ENCODE measurements around the gene AGO3.

The AGO3 gene

DNA sequence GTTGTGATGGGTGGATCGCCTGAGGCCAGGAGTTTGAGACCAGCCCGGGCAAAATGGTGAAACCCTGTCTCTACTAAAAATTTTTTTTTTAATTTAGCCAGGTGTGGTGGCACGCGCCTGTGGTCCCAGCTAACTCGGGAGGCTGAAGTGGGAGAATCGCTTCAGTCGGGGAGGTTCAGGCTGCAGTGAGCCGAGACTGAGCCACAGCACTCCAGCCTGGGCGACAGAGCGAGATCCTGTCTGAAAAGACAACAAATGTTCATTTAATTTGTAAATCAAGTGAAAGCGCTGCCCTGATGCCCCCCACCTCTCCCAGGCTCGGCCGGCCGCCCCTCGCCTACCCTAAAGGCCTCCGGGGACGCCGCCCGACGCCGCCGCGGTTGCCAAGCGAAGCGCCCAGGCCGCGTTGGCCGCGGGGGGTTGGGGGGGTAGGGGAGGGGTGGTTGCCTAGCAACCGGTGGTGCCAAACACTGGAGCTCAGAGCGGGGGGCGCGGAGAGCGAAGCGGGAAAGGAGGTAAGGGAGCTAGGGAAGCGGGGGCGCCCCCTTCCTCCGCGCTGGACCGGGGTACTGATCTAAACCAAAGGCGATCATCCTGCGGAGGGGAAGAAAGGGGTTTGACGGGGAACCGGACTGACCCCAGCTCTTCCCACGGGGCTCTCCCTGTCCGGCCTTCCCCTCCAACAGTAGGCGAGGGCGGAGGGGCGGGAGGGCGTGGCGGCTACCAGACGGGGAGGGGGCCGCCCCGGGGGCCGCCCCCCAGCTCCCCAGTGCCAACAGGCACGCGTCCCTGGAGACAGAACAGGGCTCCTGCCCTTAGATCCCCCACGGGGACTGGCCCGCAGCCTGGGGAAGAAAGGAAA, 153.0 kb downstream of the AGO3 start, which contains the start of gene TEKT2:
TEKT2 (plus strand) TSS at position 460 of the 862 bp plus-strand sequence. CDS start 828 bp downstream, outside the sequence.
- DNase-seq (ENCODE audit: low read depth, low spot score), result no peak

DNA sequence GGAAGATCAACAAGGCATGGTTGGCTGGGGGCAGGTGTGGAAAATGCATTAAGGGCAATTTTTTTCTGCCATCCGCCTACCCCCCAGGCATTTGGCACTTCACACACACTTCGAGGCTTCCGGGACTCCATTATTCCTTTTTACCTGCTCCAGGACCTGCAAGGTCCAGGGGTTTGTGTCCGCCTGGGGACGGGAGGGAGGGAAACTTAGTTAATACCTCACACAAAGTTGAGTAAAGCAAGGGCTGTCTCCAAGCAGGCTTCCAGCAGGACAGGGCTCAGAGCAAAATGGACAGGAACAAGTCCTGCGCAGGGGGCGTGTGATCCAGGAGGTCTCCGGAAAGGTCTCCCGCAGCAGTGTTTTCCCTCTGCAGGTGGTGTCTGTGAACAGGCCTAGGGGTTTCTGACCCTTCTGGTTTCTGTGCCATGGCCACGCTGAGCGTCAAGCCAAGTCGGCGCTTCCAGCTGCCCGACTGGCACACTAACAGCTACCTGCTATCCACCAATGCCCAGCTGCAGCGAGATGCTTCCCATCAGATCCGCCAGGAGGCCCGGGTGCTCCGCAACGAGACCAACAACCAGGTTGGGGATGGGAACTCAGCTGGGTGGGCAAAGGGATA, 153.7 kb downstream of the AGO3 start:
- DNase-seq (ENCODE audit: low read depth, low spot score), result no peak

DNA sequence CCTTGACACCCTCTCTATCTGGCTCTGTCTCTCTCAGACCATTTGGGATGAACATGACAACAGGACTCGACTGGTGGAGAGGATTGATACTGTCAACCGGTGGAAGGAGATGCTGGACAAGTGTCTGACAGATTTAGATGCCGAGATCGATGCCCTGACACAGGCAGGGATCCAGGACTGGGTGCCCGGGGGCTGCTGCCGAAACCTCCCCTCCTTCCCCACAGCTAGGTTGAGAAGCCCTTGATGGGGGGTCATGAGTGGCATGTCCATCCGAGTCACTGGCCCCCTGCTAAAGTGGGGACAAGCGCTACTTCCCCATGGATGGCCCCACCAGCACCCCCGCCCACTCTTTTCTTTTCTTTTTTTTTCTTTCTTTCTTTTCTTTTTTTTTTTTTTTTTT, 154.2 kb downstream of the AGO3 start:
- no peak for DNase-seq (ENCODE audit: low read depth, low spot score)

DNA sequence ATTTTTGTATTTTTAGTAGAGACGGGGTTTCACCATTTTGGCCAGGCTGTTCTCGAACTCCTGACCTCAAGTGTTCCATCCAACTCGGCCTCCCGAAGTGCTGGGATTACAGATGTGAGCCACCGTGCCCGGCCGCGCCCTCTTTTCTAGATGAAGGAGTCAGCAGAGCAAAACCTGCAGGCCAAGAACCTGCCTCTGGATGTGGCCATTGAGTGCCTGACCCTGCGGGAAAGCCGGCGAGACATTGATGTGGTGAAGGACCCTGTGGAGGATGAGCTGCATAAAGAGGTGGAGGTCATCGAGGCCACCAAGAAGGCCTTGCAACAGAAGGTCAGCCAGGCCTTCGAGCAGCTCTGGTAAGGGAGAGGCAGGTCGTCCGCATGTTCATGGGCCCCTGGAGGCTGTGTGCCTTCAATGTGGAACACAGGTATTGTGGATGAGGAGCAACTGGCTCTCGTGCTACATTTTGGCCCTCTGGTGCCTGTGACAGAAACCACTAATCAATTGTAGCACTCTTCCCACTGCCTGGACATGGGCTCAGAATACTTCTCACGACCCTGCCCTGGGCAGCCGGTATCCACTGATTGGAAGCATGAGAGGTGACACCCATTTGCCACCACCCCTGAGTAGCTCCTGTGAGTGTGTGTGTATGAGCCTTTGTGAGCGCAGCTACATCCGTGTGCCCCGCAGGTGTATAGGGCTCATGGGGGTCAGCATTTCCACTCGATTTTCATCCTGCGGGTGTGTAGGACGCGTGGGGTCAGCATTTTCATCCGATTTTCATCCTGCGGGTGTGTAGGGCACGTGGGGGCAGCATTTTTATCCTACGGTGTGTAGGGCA, 155.0 kb downstream of the AGO3 start:
- no peak for DNase-seq (ENCODE audit: low read depth, low spot score)

DNA sequence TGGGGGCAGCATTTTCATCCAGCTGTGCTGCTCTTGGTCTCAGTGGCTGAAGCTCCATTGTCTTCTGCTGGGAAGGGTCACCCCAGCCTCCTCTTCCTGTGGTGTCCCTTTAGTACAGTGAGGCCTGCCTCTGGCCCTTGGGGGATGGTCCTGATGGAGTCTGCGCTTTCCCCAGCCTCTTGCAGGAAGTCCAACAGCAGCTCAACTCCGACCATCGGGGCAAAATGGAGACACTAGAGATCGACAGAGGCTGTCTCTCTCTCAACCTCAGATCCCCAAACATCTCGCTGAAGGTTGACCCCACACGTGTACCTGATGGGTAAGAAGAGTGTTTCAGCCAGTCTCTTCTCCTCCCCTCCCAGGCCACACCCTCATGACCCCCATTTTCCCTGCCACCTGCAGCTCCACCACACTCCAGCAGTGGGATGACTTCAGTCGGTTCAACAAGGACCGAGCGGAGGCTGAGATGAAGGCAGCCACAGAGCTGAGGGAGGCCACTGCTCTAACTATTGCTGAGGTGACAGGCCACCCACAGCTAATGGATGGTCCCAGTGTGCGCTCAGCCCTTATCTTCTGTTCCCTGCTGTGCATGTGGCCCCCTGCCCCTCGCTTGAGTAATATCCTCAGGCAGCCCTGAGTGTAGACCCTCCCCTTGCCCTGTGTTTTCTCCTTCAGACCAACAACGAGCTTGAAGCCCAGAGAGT, 155.8 kb downstream of the AGO3 start:
- no peak for DNase-seq (ENCODE audit: low read depth, low spot score)

DNA sequence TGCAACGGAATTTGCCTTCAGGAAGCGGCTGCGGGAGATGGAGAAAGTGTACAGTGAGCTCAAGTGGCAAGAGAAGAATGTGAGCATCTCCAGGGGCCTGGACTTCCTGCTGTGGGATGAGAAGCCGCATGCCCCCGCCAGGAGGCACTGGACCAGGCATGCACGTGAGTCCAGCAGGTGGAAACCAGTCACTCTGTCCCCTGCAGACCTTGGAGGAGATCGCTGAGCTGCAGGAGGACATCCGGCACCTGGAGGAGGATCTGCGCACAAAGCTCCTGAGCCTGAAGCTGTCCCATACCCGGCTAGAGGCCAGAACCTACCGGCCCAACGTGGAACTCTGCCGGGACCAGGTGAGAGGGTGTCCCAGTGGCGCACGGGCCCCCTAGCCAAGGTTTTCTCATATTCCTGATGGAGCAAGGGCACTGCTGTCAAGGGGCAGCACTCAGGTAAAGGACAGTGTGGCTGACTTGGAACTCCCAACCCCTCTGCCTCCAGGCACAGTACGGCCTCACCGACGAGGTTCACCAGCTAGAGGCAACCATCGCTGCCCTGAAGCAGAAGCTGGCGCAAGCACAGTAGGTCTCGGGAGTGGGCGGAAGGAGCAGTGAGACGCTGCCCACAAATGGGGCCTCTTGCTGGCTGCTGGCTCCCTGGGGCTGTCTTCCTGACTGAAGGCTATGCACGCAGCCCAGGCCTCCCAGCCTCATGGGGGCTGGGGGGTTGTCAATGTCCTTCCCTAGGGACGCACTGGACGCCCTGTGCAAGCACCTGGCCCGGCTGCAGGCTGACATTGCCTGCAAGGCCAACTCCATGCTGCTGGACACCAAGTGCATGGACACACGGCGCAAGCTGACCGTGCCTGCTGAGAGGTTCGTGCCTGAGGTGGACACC, 156.6 kb downstream of the AGO3 start:
- no peak for DNase-seq (ENCODE audit: low read depth, low spot score)

DNA sequence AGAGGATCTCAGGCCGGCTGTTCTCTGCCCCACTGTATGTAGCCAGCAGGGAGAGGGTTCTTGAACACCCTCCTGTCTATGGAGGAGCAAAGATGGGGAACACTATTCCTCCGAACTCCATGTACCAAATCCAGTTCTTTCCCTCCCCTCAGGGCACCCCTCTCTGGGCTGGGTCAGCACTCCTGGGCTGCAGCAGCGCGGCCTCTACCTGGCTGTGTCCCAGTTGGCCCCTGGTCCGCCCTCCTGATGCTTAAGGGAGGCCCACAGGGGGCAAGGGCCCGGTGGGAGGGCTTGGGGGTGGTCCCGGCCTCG, 157.3 kb downstream of the AGO3 start:
- DNase-seq (ENCODE audit: low read depth, low spot score), result no peak

DNA sequence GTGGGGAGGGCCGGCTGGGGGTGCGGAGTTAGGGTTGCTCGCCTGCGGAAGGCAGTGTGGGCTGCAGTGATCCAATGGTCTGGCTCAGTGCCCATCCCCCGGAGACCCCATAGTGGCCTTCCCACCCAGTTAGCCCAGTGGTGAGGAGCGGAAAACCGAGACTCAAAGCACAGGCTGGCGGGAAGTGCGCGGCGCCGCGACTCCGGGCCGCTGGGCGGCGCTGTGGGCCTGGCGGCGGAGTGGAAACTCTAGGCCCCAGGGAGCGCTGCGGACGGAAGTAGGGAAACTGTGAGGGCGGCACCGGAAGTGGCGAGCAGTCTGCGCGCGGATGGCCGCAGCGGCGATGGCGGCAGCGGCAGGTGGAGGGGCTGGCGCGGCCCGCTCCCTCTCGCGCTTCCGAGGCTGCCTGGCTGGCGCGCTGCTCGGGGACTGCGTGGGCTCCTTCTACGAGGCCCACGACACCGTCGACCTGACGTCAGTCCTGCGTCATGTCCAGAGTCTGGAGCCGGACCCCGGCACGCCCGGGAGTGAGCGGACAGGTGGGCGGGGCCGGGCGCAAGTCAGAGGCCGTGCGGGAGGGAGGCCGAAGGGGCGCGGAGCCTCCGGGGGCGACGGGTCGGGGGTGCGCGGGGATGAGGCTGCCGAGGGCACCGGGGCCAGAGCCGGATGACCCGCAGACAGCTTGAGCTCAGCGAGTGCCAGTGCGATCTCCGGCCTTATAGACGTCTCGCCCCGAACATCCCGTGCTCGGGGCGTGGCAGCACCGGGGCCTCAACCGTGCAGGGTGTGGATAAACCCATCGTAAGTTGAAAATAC, 157.9 kb downstream of the AGO3 start, which contains the start of gene ADPRS:
ADPRS (plus strand) TSS at position 316 of the 816 bp plus-strand sequence; CDS start at position 329, 13 bp downstream.
- DNase-seq (ENCODE audit: low read depth, low spot score), result peak; percentile 76

DNA sequence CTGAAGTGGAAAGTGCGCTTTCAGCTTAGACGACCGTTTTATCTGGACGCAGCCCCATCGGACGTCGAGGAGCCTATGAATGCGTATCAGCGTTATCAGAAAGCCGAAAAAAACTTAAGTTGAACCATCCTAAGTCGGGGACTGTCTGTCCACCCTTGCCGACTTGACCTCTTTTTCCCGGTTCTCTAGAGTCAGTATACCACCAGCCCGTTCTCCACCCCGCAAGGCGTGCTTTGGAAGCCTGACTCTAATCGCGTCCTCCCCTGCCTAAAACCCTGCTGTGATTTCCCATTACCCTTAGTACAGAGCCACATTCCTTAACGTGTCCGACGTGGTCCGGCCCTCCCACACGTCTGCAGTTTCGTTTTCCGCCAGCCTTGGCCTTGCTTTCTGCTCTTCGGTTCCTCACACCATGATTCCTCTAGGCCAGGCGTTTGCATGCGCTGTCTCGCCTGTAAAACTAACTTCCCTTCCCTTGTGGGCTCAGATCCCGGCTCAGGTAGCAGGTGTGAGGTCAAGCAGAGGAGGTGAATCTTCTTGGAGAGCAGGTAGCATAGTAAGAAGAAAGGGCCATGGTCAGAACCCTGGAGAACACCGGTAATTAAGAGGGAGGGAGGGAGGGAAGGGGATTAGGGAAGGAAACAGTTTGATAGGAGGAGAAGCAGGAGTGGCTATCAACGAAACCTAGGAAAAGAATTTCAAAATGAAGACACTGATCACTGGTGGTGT, 158.7 kb downstream of the AGO3 start:
- DNase-seq (ENCODE audit: low read depth, low spot score), result no peak

DNA sequence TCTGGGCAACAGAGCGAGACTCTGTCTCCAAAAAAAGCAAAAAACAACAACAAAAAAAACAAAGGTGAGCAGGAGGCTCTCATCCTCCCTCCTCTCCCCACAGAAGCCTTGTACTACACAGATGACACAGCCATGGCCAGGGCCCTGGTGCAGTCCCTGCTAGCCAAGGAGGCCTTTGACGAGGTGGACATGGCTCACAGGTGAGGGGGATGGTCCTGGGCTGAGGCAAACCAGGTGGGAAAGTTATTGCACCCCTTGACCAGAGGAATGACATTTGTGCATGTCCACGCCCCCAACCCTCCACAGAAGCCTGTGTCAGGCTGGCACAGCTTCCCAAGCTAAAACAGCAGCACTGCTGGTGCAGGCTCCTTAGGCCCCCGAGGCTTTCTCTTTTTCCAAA, 160.2 kb downstream of the AGO3 start:
- no peak for DNase-seq (ENCODE audit: low read depth, low spot score)

DNA sequence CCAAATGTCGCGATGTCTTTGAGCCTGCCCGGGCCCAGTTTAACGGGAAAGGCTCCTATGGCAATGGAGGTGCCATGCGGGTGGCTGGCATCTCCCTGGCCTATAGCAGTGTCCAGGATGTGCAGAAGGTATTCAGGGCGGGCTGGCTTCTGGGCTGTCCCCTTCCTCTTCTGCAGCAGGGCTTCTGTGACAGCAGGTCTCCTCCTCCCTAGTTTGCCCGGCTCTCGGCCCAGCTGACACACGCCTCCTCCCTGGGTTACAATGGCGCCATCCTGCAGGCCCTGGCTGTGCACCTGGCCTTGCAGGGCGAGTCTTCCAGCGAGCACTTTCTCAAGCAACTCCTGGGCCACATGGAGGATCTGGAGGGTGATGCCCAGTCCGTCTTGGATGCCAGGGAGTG, 160.8 kb downstream of the AGO3 start:
- no peak for DNase-seq (ENCODE audit: low read depth, low spot score)

DNA sequence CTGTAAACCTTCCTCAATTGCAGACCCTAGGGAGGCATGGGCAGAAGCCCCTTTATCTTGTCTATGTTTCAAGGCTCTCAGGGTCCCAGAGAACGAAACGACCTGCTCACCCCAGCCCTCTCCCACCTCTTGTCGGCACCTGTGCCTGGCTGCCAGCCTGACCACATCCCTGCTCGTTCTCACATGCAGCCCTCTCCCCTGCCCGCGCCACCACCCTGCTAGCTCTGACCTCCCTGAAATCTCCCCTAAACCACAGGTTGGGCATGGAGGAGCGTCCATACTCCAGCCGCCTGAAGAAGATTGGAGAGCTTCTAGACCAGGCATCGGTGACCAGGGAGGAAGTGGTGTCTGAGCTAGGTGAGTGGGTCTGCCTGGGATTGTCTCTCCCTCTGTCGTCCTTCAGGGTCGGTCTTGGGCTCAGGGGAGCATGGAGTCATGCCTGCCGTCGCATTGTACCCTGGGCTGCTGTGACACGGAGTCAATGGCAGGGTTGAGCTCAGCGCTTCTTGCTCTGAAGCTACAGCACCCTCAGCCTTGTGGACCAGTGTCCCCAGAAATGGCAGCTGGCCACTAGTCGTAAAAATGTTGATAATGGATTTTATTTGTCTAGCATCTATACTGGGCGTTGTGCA, 161.4 kb downstream of the AGO3 start:
- no peak for DNase-seq (ENCODE audit: low read depth, low spot score)

DNA sequence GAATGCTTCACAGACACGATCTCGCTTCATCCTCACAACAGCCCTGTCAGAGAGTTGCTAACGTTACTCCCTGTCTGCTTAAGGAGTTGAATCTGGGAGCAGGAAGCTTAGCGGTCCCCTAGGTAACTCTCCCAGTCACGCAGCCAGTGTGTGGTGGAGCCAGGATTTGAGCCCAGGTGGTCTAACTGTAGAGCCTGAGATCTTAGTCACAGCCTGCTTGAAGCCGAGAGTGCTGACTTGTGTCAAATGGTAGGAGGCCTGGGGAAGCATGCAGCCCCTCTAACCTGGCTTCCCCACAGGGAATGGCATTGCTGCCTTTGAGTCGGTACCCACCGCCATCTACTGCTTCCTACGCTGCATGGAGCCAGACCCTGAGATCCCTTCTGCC, 161.9 kb downstream of the AGO3 start:
- no peak for DNase-seq (ENCODE audit: low read depth, low spot score)

DNA sequence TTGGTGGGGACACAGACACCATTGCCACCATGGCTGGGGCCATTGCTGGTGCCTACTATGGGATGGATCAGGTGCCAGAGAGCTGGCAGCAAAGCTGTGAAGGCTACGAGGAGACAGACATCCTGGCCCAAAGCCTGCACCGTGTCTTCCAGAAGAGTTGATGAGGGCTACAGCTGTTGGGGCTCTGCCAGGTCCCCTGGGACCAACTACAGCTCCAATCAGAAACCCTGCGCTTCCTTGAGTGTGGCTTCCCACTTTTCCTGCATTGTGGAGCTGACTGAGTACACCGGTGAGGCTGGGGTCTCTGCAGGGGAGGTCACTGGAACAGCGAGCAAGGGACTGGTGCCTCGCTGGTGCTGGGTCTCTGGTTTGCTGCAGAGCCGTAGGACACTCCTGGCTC, 162.3 kb downstream of the AGO3 start:
- no peak for DNase-seq (ENCODE audit: low read depth, low spot score)

DNA sequence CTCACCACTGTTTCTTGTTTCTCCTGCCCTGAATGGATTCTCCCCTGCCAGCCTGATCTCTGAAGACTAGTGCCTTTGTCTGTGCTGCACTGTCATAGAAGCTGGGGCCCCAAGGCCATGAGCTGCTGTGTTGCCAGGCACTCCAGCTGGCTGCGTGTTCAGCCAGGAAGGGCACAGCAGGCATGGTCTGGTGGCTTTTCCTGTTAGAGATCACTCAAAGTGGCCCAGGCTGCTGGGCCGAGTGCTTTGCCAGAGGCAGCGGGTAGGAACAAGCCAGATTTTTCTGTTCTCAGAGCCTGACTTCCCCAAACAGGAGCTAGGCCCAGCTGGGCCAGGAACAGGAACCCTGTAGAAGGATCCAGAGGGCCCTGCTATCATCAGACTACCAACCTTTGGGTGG, 163.0 kb downstream of the AGO3 start:
- no peak for DNase-seq (ENCODE audit: low read depth, low spot score)

DNA sequence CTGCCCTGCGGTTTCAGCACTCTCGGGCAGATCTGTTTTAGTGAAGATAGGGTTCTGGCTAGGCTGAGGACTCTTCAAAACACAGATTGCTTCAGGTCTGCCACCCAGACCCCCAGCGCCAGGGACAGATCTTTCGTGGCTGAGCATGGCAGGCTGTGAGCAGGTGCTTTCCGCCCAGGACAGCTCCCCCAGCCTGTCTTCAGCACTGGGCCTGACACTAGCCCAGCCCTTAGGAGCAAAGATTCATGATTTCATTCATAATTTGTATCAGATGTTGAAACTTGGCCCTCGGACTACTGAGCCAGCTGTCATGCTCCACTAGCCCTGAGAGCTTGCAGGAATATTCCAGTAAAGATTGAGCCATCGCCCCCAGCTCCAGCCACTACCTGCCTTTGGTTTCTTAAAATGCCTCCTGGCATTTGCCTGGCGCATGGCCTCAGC, 163.7 kb downstream of the AGO3 start:
- no peak for DNase-seq (ENCODE audit: low read depth, low spot score)

DNA sequence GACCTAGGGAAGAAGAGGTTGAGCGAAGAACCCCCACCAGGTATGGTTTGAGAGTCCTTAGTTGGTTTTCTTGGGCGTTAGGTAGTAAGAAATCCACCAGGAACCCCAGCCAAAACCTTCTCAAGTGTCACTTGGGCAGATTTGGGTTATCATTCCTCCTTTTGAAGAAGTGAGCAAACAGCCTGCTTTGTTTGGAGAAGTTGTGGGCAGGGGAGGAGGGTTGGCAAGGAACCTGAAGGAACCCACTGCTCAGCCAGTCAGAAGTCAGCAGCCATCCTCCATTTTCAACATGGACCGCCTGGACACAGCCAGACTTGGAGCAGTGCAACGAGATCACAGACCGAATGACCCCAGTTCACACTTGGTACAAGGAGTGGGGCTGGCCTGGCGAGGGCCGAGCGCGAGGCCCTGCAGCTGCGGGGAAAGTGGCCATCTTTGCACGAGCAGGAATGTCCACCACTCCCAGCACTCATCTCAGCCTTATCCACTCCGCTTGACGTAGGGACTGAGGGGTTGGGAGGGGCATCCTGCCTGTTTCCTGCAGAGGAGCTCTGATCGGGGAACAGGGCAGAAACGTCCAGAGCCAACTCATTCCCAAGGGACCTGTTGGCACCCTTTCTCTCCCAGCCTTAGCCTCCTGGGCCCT, 165.0 kb downstream of the AGO3 start:
- DNase-seq (ENCODE audit: low read depth, low spot score), result no peak

Data from smooth muscle cell of the brain vasculature (primary cell).